Thoracic aorta (tissue), 2 donors: Measurements from ENCODE around the gene PTTG1. TPM values are rescaled to one million over a fixed set of nuclear protein-coding genes. Genes with fewer than 3 reads are reported as not detected.

ENCODE experiments used
- ATAC-seq: fragments of 150-250 bp; one replicate; pipeline ENCODE4 v1.8.0; 2017; ENCODE audit warnings: low read depth; ENCODE audit not compliant: insufficient number of reproducible peaks, low FRiP score
- DNase-seq: peaks from one replicate; pipeline ENCODE4 v3.0.0-alpha.2; 2020; ENCODE audit warnings: low spot score
- H3K27ac ChIP-seq, 2 donors: fragments of 200-600 bp; sonication (generic); 1 replicate in 1 of 2; 2 replicates in 1 of 2; pipeline ENCODE4 v1.5.1; 2016; ENCODE audit warnings: mild to moderate bottlenecking in 2 of 2, moderate library complexity in 2 of 2
- H3K27me3 ChIP-seq: fragments of 200-600 bp; sonication (generic); replicated peaks from 2 replicates; pipeline ENCODE4 v1.6.0; 2016; ENCODE audit warnings: mild to moderate bottlenecking; ENCODE audit not compliant: insufficient read depth
- H3K36me3 ChIP-seq: fragments of 200-600 bp; sonication (generic); one replicate; pipeline ENCODE4 v1.5.1; 2016
- H3K4me1 ChIP-seq, 2 donors: fragments of 200-600 bp; sonication (generic); 1 replicate in 1 of 2; 2 replicates in 1 of 2; pipeline versions ENCODE4 v1.5.1 to v1.6.0; 2016; ENCODE audit warnings: low read depth in 2 of 2, mild to moderate bottlenecking in 1 of 2; ENCODE audit not compliant: control insufficient read depth in 1 of 2
- H3K4me3 ChIP-seq: fragments of 200-600 bp; sonication (generic); 2 replicates; pipeline ENCODE4 v1.5.1; 2016; ENCODE audit warnings: mild to moderate bottlenecking
- H3K9me3 ChIP-seq: fragments of 200-600 bp; sonication (generic); 2 replicates; pipeline ENCODE4 v1.5.1; 2016
- total RNA-seq, 2 donors: library from RNA; depleted of rRNA; stranded (reverse); fragments of >200 nt; gene quantifications; one replicate each; pipeline versions ENCODE4 v1.1.0 to v1.2.3, GENCODE V29; 2016
- TF ChIP-seq, protein P1 (sequence below): fragments of 200-600 bp; sonication (generic); IDR thresholded peaks from one replicate; pipeline ENCODE4 v1.5.1; 2019; ENCODE audit warnings: antibody characterized with exemption

PTTG1 gene
- total RNA-seq, 2 donors from 2014 or later, result 2.2 TPM; not detected in 1

DNA sequence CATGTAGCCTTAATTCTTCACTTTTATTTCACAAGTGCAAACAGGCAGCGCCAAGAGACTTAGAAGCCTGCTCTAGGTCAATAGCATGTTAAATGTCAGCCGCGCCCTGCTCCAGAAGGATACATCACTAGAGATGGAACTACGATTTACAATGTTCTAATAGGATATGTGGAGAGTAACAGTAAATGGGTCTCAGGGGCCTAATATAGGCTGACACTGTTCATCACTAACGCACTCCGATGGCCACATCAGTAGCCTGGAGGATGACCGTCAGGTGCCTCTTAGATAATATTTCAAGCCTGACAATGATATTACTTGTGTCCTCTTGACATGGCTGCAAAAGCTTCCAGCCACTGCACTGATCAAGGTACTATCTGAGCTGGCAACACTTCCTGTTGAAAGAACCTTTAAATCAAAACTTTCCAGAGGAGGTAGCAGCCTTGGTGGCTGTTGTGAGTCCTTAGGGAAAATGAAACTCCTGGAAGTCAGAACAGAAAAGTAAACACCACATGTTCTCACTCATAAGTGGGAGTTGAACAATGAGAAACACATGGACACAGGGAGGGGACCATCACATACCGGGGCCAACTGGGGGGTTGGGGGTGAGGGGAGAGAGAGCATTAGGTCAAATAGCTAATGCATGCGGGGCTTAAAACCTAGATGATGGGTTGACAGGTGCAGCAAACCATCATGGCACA, 35.0 kb downstream of the PTTG1 start:
- TF ChIP-seq, protein P1, sequence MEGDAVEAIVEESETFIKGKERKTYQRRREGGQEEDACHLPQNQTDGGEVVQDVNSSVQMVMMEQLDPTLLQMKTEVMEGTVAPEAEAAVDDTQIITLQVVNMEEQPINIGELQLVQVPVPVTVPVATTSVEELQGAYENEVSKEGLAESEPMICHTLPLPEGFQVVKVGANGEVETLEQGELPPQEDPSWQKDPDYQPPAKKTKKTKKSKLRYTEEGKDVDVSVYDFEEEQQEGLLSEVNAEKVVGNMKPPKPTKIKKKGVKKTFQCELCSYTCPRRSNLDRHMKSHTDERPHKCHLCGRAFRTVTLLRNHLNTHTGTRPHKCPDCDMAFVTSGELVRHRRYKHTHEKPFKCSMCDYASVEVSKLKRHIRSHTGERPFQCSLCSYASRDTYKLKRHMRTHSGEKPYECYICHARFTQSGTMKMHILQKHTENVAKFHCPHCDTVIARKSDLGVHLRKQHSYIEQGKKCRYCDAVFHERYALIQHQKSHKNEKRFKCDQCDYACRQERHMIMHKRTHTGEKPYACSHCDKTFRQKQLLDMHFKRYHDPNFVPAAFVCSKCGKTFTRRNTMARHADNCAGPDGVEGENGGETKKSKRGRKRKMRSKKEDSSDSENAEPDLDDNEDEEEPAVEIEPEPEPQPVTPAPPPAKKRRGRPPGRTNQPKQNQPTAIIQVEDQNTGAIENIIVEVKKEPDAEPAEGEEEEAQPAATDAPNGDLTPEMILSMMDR, result no peak

DNA sequence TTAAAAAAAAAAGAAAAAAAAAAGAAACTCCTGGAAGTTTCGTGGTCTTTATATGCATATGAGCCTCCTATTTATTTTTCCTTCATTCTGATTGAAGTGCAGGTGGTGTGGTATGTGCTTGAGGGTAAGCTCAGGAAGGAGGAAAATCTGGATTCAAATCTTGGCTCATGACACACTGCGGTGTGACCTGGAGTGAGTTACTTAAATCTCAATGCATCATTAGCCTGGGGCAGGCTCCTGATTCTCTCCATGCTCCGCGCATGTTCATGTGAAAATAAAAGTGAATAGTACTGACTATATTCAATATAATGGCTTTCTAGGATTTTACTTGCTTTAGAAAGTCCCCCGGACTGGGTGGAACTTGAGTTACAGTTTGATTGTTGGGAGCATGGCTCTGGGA, 35.6 kb downstream of the PTTG1 start:
- TF ChIP-seq, protein P1, result no peak
- H3K27me3 ChIP-seq, result no peaks in the 10 kb centered on the region
- H3K9me3 ChIP-seq, result no peaks in the 10 kb centered on the region
- ATAC-seq (no peak), DNase-seq (no peak)
- no peak overlapping the region for H3K27ac ChIP-seq
- no peaks in the 10 kb centered on the region for H3K4me1 ChIP-seq
- H3K36me3 ChIP-seq, result no peaks in the 10 kb centered on the region
- no peak overlapping the region for H3K4me3 ChIP-seq

More for the DNA sequence above, 35.0 kb downstream of the PTTG1 start:
- H3K27me3 ChIP-seq, result no peaks in the 10 kb centered on the region
- no peaks in the 10 kb centered on the region for H3K9me3 ChIP-seq
- no peak overlapping the region for H3K27ac ChIP-seq
- H3K36me3 ChIP-seq, result no peaks in the 10 kb centered on the region
- DNase-seq, result no peak
- no peak overlapping the region for H3K4me3 ChIP-seq
- no peak for ATAC-seq
- no peaks in the 10 kb centered on the region for H3K4me1 ChIP-seq

DNA sequence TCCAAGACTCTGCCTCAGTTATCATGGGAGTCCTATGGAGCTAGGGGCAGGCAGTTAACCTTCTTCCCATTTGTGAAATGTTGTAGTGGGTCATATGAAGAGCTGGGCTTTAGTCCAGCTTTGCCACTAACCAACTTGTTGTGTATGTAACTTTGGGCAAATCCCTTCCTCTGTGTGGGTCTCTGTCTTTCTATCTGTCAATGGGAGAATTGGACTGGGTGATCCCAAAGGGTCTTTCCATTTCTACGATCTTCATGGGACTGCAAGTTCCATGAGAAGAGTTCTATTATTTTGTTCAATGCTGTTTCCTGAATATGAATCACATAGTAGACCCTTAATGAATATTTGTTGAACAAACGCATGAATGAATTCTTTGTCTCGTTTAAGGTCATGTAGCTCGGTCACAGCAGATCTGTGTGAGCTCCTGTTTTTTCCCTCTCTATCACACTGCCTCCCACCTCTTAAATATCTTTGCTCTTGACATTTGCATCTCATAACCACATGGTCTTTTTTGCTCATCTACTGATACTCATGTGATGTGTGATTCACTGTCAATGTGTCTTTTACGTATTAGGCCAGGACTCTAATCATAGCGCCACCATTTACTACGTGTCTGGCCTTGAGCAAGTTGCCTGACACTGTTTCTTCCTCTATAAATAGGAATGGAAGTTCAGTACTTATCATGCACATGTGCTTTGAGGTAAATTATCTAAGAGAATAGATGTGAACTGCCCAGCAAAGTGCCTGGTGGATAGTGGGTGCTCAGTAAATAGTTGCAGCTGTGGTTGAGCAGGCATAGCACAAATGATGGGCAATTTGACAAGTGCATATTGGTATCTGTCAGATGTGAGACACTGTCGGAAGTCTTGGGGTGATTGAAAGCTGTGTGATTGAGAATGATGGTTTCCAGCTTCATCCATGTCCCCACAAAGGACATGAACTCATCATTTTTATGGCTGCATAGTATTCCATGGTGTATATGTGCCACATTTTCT, 37.4 kb downstream of the PTTG1 start:
- TF ChIP-seq, protein P1, result no peak
- Histone ChIP-seq H3K4me1 (peaks cover 0 to 6% of the 10 kb centered on the region in 2 donors), H3K9me3 (no peaks in the 10 kb centered on the region), H3K4me3 (no peak overlapping the region), H3K27me3 (no peaks in the 10 kb centered on the region), H3K27ac (no peak overlapping the region), H3K36me3 (no peaks in the 10 kb centered on the region)
- no peak for ATAC-seq
- no peak for DNase-seq

DNA sequence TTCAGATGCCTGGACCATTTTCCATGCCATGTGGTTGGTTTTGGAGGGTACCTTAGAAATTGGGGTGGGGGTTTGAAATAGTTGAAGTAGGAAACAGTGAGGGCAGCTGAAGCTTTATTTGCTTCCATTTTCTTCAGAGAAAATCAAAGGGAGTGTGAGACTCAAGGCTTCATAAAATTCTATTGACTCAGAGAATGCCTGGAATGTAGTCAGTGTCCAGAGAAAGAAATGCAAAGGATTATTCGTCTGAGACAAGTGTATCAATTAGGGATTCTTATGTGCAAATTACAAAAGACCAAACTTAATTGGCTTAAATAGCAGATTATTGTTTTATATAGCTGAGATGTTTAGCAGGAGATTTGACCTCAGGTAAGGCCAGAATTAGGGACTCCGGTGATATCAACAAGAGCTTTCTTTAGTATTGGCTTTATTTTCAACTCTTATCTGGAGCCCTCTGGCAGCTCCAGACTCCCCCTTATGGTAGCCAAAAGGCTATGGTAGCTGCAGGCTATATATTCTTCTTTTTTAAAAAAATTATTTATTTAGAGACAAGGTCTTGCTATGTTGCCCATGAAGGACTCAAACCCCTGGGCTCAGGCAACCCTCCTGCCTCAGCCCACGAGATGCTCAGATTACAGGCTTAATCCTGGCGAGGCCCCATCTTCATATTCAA, 38.9 kb downstream of the PTTG1 start:
- Histone ChIP-seq H3K27ac (no peak overlapping the region), H3K9me3 (no peaks in the 10 kb centered on the region), H3K4me1 (peaks cover 0 to 9% of the 10 kb centered on the region in 2 donors), H3K4me3 (no peak overlapping the region), H3K36me3 (no peaks in the 10 kb centered on the region), H3K27me3 (no peaks in the 10 kb centered on the region)
- ATAC-seq (no peak), DNase-seq (no peak)
- TF ChIP-seq, protein P1, result no peak

DNA sequence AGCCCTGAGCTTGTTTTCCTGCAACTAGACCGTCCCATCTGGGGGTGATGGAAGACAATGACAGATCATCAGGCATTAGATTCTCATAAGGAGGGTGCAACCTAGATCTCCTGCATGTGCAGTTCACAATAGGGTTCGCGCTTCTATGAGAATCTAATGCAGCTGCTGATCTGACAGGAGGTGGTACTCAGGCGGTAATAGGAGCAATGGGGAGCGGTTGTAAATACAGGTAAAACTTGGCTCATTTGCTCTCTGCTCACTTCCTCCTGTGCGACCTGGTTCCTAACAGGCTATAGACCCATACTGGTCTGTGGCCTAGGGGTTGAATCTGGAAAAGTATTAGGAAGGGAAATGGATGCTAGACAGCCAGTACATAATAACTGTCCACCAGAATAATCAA, 39.7 kb downstream of the PTTG1 start:
- DNase-seq, result no peak
- no peaks in the 10 kb centered on the region for H3K36me3 ChIP-seq
- no peaks in the 10 kb centered on the region for H3K27me3 ChIP-seq
- ATAC-seq, result no peak
- no peaks in the 10 kb centered on the region for H3K9me3 ChIP-seq
- H3K4me1 ChIP-seq, result peaks cover 0 to 9% of the 10 kb centered on the region in 2 donors
- H3K27ac ChIP-seq, result no peak overlapping the region
- H3K4me3 ChIP-seq, result no peak overlapping the region
- TF ChIP-seq, protein P1, result no peak
